Neural progenitor cell (in vitro differentiated cells): ENCODE data around the gene PCSK9.

Experiments
- EZH2 ChIP-seq: fragments of 200-600 bp; sonication (generic); IDR thresholded peaks from 2 replicates; pipeline ENCODE4 v1.6.1; 2017; ENCODE audit warnings: antibody characterized with exemption, mild to moderate bottlenecking, moderate library complexity
- TF ChIP-seq, protein P1 (sequence below): fragments of 200-600 bp; sonication (generic); IDR thresholded peaks from 2 replicates; pipeline ENCODE4 v1.5.1; 2017; ENCODE audit warnings: antibody characterized with exemption, mild to moderate bottlenecking

DNA sequence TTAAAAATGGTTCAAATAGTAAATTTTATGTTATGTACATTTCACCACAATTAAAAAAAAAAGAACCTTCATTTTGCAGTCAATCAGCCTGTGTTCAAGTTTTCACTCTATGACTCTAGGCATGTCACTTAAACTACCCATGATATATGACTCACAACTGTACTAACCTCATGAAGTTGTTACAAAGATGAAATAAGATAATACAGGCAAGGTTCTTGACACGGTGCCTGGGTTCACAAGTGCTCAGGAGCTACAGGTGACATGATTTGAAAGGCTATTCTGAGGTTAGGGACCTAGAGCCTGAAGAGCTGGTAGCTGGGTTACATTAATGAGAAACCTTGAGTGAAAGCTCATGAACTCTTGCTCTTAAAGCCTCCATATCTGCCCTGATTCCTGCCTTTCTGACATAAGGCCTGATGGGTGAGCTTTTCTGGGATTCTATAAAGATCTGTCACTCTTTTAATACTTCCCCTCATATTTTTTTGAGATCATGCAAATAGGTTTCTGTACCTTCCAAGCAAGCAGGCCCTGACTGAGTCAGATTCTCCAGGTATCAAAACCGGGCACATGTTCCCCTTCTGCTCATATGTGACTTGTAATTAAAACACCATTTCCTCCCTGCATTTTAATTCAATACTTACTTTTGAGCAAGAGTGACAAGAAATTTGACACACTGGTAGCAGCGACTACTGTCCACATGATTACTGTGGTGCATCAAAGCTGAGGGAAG is 34.0 kb downstream of the PCSK9 start:
- TF ChIP-seq, protein P1, sequence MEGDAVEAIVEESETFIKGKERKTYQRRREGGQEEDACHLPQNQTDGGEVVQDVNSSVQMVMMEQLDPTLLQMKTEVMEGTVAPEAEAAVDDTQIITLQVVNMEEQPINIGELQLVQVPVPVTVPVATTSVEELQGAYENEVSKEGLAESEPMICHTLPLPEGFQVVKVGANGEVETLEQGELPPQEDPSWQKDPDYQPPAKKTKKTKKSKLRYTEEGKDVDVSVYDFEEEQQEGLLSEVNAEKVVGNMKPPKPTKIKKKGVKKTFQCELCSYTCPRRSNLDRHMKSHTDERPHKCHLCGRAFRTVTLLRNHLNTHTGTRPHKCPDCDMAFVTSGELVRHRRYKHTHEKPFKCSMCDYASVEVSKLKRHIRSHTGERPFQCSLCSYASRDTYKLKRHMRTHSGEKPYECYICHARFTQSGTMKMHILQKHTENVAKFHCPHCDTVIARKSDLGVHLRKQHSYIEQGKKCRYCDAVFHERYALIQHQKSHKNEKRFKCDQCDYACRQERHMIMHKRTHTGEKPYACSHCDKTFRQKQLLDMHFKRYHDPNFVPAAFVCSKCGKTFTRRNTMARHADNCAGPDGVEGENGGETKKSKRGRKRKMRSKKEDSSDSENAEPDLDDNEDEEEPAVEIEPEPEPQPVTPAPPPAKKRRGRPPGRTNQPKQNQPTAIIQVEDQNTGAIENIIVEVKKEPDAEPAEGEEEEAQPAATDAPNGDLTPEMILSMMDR: no peak
- no peak for TF ChIP-seq EZH2
